GM21360 (cell line): Measurements from ENCODE around the gene PPP1R16B.

Source experiments
- ATAC-seq: cut with Tn5 transposase; IDR thresholded peaks from one replicate; pipeline ENCODE4 v1.9.1; 2021; ENCODE audit warnings: mild to moderate bottlenecking, moderate library complexity; ENCODE audit not compliant: unreplicated experiment

PPP1R16B gene

DNA sequence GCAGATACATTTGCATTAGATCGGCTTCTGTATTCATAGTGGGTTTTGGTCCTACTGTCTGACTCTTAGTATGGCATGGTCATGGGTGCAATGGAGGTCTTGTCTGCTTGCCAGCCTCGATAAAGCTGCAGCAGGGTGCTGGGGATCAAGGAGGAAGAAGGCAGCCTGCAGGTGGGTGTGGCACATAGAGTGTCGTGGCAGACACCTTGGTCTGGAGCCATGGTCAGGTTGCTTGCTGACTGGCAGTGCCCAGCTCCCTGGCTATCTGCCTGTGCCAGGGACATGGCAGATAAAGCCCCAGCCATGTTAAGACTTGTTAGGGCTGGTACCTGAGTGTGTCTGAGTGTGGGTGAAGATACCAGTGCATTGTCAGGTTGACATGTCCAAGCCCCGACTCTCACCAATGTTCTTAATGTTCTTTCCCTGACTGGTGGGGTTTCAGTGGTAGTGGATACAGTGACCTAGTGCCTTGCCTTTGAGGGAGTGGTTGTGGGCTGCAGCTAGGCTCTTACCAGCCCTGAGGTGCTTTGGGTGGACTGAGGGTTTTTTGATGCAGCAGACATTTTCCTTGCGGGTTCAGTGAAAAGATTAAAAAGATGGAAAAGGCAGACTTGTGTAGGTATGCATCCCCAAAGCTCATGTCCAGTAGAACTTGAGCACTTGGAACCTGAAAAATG, 122.5 kb downstream of the PPP1R16B start:
- no peak for ATAC-seq

DNA sequence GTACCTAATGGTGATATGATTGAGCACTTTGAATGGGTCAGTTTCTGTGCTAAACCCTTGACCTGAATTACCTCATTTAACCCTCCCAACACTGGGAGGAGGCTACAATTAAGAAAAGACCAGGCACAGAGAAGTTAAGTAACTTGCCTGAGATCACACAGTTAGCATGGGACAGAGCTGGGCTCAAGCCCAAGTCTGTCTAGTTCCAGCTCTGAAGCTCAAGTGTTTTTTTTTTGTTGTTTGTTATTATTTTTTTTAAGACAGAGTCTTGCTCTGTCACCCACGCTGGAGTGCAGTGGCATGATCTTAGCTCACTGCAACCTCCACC, 124.7 kb downstream of the PPP1R16B start:
- ATAC-seq = no peak

DNA sequence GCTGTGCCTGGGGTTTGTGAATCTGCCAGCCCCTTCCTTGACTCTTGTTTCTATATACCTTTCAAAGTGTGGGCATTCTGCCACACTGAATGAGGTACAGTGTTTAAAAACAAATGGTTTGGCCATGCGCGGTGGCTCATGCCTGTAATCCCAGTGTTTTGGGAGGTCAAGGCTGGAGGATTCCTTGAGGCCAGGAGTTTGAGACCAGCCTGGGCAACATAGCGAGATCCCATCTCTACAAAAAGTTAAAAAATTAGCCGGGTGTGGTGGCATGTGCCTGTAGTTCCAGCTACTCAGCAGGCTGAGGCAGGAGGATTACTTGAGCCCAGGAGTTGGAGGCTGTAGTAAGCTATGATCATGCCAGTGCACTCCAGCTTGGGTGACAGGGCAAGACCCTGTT, 126.5 kb downstream of the PPP1R16B start:
- no peak for ATAC-seq

DNA sequence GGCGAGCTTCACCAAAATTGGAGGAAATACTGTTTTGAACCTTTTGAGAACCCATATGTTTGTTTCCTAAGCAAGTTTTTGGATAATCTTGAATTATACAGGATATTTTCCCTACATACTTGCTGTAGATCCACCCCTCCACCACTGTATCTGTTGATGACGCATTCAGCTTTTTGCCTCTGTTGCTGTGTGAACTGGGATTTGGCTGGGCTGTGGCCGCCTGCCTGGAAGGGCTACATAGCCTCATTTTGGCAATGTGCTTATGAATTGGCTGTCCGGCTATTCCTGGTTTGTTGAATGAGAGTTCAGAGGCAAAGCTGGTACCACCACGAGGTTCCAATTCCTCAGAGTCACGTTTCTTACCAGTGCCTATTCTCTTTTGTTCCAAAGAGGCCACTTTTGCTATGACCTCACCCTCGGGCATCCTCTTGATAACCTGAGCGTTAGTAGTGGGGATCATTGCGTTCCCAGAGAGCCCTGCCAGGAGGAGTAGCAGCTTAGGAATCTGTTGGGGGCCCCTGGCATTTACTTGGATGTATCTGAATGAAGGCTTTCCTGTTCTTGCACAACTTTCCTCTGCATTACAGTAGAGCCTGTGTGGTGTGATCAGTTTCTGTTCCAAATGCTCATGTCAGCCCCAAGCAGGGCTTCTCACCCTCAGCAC, 127.1 kb downstream of the PPP1R16B start:
- ATAC-seq = no peak

DNA sequence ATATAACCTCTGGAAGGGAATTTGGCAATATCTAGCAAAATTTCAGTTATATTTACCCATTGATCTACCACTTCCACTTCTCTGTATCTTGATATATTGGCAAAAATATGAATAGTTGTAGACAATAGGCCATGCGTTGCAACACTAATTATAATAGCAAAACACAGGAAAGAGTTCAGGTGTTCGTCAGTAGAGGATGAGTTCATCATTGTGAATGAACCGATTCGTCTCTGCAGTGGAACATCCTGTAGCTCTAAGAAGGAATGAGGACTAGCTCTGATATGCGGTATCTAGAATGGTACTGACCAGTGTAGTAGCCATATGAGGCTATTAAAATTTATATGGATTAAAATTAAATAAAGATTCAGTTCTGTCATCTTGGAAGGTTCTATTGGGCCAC, 129.0 kb downstream of the PPP1R16B start:
- no peak for ATAC-seq

DNA sequence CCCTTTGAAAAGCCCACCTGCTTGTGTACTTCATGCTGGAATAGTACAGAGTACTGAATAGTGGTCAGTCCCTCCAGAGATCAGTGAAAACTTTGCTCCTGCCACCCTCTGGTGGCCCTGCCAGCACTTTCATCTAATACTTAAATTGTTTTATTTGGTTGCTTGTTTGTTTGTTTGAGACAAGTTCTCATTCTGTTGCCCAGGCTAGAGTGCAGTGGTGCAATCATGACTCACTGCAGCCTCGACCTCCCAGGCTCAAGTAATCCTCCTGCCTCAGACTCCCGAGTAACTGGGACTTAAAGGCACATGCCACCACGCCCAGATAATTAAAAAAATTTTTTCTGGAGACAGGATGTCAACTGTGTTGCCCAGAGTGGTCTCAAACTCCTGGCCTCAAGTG, 129.8 kb downstream of the PPP1R16B start:
- ATAC-seq = no peak

DNA sequence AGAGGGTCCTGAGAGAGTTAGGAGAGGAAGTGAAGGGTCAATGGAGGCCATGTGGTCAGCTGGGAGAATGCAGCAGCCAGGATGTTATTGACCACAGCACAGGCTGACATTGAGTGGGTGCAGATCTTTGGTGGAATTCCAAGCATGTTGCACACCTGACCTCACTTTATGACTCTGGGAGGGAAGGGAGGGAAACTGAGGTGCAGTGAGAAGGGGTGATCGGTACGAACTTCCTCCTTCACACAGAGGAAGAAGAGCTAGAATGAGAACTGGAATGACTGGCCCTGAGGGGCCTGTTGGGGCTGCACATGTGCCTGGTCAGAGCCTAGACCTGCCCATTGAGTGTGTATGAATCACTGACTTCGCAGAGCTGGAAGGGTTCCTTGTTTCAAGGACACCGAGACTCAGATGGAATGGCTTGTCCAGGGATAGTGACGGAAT, 130.5 kb downstream of the PPP1R16B start:
- ATAC-seq = no peak

DNA sequence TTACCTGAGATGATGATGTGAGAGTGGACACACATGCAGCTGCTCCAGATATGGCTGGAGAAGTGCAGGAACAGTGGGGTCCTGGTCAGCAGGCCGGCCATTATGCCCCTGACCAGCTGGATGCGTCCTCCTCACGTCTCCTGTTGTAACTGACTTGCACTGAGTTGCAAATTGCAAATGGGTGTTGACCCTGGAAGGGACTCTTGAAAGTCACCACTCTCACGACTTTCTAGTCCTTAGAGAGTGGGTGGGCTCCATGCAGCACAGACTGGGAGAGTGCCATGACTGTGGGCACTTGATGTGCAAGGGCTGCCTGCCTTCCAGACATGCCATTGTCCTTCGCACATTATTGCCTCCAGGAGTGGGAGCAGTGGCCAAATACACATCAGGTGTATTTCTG, 131.5 kb downstream of the PPP1R16B start:
- no peak for ATAC-seq

DNA sequence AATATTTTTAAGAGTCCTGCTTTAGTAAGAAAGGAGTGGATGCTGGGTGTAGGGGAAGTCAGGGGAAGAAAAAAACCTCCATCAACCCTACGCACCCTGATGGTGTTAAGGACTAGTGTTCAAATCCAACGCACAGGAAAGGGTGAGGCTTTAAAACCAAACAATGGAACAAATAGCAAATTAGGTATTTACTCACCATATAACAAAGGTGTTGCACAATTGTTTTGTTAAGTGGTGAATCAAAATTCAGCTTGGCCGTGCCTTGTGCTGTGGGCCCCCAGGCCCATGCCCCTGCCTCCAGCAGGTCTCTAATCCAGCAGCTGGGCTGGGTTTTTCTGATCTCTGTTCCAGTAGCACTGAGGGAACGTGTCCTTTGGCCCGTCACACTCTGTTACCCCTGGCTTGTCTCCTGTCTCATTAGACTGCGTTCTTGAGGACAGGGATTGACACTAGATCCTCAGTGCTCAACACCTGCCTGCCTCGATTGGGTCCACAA, 132.5 kb downstream of the PPP1R16B start:
- no peak for ATAC-seq

DNA sequence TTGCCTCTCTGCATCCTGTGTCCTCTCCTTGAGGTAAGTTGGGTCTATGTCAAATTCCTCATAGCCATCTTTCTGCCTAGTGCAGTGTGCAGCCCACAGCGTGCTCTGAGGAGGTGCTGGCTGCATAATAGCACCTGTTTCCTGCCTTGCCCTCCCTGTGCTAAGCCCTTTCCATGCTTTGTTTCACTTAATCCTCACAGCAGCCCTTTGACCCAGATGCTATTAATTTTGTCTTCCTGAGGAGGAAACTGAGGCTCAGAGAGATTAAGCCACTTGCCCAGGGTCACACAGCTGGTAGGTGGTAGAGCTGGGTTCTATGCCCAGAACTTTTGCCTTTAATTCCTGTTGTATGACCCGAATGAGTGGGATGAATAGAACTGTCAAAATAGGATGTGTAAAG, 134.2 kb downstream of the PPP1R16B start:
- ATAC-seq = no peak

DNA sequence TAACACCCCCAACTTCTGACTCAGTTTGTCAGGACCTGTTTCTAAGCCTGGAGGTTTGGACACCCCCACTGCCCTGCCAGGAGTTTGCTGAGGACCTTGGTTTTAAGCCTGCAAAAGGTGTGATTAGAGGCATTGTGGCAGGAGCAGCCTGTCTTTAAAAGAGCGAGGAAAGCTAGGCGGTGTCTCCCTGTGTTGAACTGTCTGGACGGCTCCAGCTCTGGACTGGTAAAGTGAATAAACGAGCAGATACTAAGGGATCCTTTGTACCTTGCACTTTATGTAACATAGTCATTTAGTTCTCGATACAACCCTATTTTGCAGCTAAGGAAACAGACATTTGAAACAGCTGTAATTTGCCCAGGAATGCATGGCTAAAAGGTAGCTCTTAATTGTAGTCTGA, 135.1 kb downstream of the PPP1R16B start:
- no peak for ATAC-seq

DNA sequence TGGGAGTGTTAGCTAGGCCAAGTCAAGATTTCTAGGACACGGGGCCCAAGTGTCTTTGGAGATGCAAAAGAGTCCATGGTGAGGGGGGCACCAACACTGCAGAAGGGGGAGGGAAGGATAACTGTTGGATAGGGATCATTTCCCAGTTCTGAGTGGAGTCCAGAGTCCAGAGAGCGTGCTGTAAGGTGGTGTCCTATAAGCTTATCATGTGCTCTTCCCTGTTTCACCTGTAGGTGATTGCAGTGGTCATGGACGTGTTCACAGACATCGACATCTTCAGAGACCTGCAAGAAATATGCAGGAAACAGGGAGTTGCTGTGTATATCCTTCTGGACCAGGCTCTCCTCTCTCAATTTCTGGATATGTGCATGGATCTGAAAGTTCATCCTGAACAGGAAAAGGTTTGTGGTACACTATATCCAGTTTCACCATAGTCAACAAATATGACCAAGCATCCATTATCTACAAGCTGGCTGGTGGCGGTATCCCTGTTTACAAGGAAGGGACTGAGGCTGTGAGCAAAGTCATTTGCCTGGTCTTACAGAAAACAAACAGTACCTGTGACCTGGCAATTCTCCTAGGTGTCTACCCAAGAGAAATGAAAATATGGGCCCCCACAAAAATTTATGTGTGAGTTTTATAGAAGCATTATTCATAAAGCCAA, 136.4 kb downstream of the PPP1R16B start:
- no peak for ATAC-seq

GRCh38 chr20:38945012-38945411, 139.5 kb downstream of the PPP1R16B start:
- ATAC-seq = no peak

GRCh38 chr20:38946836-38947235, 141.3 kb downstream of the PPP1R16B start:
- no peak for ATAC-seq

GRCh38 chr20:38947931-38948362, 142.4 kb downstream of the PPP1R16B start:
- no peak for ATAC-seq

DNA sequence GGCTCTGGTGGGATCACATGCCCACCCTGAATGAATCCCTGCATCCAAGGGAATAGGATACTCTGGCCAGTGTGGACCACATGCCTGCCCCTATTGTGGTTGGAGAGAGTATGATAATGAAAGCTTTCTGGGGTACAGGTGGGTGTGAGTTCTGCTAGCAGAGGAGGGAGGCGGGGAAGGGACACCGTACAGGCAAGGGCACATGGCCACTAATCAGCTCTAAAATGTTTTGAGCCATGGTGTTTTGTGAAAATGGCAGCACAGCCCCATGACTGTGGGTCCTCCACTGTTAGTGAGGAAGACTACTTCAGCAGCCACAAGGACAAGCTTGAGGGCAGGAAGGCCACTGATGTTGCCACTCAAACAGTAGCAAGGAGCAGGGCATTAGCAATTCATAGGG, 144.8 kb downstream of the PPP1R16B start:
- ATAC-seq = no peak

DNA sequence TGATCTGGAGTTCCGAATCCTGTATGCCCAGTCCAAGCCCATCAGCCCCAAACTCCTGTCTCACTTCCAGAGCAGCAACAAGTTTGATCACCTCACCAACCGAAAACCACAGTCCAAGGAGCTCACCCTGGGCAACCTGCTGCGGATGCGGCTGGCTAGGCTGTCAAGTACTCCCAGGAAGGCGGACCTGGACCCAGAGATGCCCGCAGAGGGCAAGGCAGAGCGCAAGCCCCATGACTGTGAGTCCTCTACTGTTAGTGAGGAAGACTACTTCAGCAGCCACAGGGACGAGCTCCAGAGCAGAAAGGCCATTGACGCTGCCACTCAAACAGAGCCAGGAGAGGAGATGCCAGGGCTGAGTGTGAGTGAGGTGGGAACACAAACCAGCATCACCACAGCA, 146.1 kb downstream of the PPP1R16B start:
- no peak for ATAC-seq

DNA sequence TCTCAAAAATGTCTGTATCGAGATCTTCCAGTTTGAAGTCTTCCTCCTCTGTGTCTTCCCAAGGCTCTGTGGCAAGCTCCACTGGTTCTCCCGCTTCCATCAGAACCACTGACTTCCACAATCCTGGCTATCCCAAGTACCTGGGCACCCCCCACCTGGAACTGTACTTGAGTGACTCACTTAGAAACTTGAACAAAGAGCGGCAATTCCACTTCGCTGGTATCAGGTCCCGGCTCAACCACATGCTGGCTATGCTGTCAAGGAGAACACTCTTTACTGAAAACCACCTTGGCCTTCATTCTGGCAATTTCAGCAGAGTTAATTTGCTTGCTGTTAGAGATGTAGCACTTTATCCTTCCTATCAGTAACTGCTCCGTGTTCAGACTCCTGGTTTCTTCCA, 146.7 kb downstream of the PPP1R16B start:
- no peak for ATAC-seq

GRCh38 chr20:38953630-38954340, 148.3 kb downstream of the PPP1R16B start:
- ATAC-seq = no peak

- no peak for ATAC-seq
Observed at GRCh38 chr20:38957235-38957876, 151.9 kb downstream of the PPP1R16B start.

DNA sequence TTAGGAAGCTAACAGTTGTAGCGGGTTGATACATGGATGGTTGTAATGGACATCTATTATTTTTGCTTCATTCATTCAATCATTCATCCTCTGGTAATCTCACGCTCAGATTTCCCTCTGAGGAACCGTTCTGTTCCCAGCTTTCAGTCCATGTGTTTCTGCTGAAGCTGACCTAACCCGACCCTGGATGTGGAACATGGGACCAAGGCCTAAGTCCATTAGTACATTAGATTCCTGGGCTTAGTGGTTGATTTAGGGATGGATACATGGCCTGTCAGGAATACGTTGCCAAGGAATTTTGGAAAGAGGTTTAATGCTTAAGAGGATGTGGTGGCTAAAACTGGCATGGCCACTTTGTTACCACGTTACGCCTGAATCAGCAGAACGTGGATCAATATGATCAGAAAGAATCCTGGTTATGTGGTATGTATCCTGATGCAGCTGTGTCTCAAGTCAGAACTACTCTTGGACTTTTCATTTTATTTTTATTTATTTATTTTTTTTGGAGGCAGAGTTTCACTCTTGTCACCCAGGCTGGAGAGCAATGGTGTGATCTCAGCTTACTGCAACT, 152.5 kb downstream of the PPP1R16B start:
- ATAC-seq = no peak
